ENCODE data around the gene CIDEB. TPM values are rescaled to one million over a fixed set of nuclear protein-coding genes. Genes with fewer than 3 reads are reported as not detected.
A peak's percentile ranks its signal among the peaks of the same experiment; 100 is the strongest.
"Not testable (repeated sequence)": the region's sequence is repeated elsewhere in the genome, so short reads cannot be mapped to it uniquely, and the experiment has no call there.

Gene CIDEB
- total and polyA plus RNA-seq, 2 of the 13 experiments (the other 11 are each of a cell fraction or from before 2014, with no cell fraction given): 35.8 to 110 TPM

DNA sequence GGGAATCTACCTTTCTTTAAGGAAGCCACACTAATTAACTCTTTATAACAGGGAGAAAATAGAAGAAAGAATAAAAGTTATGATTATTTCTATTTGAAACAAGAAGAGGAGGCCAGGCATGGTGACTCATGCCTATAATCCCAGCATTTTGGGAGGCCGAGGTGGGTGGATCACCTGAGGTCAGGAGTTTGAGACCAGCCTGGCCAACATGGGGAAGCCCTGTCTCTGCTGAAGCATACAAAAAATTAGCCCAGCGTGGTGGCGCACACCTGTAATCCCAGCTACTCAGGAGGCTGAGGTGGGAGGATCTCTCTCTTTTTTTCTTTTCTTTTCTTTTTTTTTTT is 46.7 kb upstream of the CIDEB start:
- ATAC-seq; H3K36me3 ChIP-seq (replicated peaks in 1 of 2; ENCODE audit: control insufficient read depth in 1 of 2, insufficient read depth in 2 of 2, low read length in 2 of 2); H3K4me2 ChIP-seq (ENCODE audit: low read depth, low read length); FAIRE-seq; H3K9ac ChIP-seq (ENCODE audit: insufficient read depth, low read depth, low read length); H3K79me2 ChIP-seq (ENCODE audit: insufficient read depth, low read length); H2AFZ ChIP-seq (ENCODE audit: low read length); BruUV-seq (replicated peaks); H4K20me1 ChIP-seq (ENCODE audit: insufficient read depth, low read length); H3K9me3 ChIP-seq (ENCODE audit: low read length); DNase-seq (ENCODE audit: low spot score); H3K4me3 ChIP-seq (replicated peaks in 1 of 3; ENCODE audit: insufficient read depth in 1 of 3, low read depth in 2 of 3, low read length in 3 of 3); in situ Hi-C loops (cut with HindIII; ENCODE audit: extremely low pct_ligation_motif_present, low pct_unique_long_range_greater_than_20kb); intact Hi-C loops (cut with micrococcal nuclease; ENCODE audit: unreplicated experiment); H3K27ac ChIP-seq (ENCODE audit: extremely low read length, insufficient read depth, low read length): not testable (repeated sequence)
- ChIA-PET CTCF (ENCODE audit: low intra/inter-chr PET ratio, low total read pairs) (interaction anchor here (1.0 kb wide), 1 partner anchor 22 kb away, joined by 3 read pairs; no protein-coding TSS in a partner anchor), POLR2A (interaction anchor here (0.6 kb wide), 1 partner anchor 12 kb away, joined by 3 read pairs; no protein-coding TSS in a partner anchor)
- TF ChIP-seq NR2F1 (CRISPR knock-in tag; IDR thresholded peaks at IDR 0.05): 0 out of 4 replicates have a peak, but pooled peaks of 1 of the 2 experiments have one; percentile 4
- WGBS (ENCODE audit: low lambda C conversion rate): 65% methylated on average over 3 of the region's 3 CpGs
- Histone ChIP-seq H3K27me3 (ENCODE audit: control insufficient read depth in 1 of 2, insufficient read depth in 2 of 2, low read length in 2 of 2) (peaks cover 6 to 14% of the 10 kb centered on the region in 2 experiments; a peak in 2 of 5 replicates), H3K4me1 (ENCODE audit: insufficient read depth, low read length) (peaks cover 10% of the 10 kb centered on the region)

DNA sequence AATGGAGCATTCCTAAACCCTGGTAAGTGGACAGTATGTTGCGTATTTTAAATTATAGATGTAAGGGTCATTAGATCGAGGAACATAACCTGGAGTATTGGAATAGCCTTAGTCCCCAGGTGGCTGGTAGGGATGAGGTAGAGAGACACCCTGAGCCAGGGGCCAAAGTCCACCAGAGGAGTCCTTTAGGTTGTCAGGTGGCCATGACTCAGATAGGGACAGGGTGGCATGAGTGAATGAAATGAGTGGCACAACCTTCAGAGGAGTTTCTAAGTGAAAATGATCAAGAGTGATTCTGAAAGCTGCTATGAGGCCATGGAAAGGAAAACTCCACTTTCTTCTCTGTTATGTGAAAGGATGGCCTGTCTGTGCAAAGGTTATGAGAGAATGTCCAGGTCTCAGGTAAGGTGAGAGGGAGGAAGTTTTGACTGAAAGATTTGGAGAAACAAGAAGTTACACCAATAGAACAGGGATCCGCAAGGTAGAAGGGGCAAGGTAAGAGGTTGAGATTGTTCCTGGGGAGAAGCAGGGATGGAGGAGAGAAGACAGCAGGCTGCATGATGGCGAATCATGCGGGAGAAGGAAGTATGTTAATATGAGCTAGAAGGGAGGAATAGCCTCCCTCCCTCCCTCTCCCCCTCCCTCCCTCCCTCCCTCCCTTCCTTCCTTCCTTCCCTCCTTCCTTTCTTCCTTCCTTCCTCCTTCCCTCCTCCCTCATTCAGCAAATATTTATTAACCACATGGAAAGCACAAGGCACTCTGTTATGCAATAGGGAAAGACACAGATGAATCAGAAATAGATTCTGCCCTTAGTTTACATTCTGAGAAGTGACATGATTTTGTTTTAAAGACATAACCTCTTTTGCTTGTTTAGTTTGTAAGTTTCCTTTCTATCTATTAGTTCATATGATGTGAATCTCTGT is 46.0 kb upstream of the CIDEB start:
- DNase-seq (ENCODE audit: low spot score): peak; percentile 72
- H3K27ac ChIP-seq (ENCODE audit: extremely low read length, insufficient read depth, low read length): no peak overlapping the region
- intact Hi-C loops (cut with micrococcal nuclease; ENCODE audit: unreplicated experiment): no loop called here
- no peaks in the 10 kb centered on the region for H3K36me3 ChIP-seq (replicated peaks in 1 of 2; ENCODE audit: control insufficient read depth in 1 of 2, insufficient read depth in 2 of 2, low read length in 2 of 2)
- BruUV-seq (replicated peaks): no TSS peak
- CTCF ChIA-PET (ENCODE audit: low intra/inter-chr PET ratio, low total read pairs): interaction anchor here (1.0 kb wide), 1 partner anchor 22 kb away, joined by 3 read pairs; no protein-coding TSS in a partner anchor
- H4K20me1 ChIP-seq (ENCODE audit: insufficient read depth, low read length): no peaks in the 10 kb centered on the region
- H3K4me2 ChIP-seq (ENCODE audit: low read depth, low read length): no peak overlapping the region
- peaks cover 6 to 14% of the 10 kb centered on the region in 2 experiments; a peak in 2 of 5 replicates for H3K27me3 ChIP-seq (ENCODE audit: control insufficient read depth in 1 of 2, insufficient read depth in 2 of 2, low read length in 2 of 2)
- POLR2A ChIA-PET: interaction anchor here (0.6 to 1.2 kb wide), 2 partner anchors 13 to 78 kb away, joined by 3 read pairs; no protein-coding TSS in a partner anchor
- ATAC-seq: peak; percentile 75
- peaks cover 10% of the 10 kb centered on the region for H3K4me1 ChIP-seq (ENCODE audit: insufficient read depth, low read length)
- no peak overlapping the region for H3K4me3 ChIP-seq (replicated peaks in 1 of 3; ENCODE audit: insufficient read depth in 1 of 3, low read depth in 2 of 3, low read length in 3 of 3)
- no peak overlapping the region for H2AFZ ChIP-seq (ENCODE audit: low read length)
- no peak overlapping the region for H3K9ac ChIP-seq (ENCODE audit: insufficient read depth, low read depth, low read length)
- WGBS (ENCODE audit: low lambda C conversion rate): 59% methylated on average over 5 of the region's 5 CpGs
- no peaks in the 10 kb centered on the region for H3K9me3 ChIP-seq (ENCODE audit: low read length)
- peak; percentile 8 for FAIRE-seq
- in situ Hi-C loops (cut with HindIII; ENCODE audit: extremely low pct_ligation_motif_present, low pct_unique_long_range_greater_than_20kb): no loop called here
- no peaks in the 10 kb centered on the region for H3K79me2 ChIP-seq (ENCODE audit: insufficient read depth, low read length)
- TF ChIP-seq, protein P1, sequence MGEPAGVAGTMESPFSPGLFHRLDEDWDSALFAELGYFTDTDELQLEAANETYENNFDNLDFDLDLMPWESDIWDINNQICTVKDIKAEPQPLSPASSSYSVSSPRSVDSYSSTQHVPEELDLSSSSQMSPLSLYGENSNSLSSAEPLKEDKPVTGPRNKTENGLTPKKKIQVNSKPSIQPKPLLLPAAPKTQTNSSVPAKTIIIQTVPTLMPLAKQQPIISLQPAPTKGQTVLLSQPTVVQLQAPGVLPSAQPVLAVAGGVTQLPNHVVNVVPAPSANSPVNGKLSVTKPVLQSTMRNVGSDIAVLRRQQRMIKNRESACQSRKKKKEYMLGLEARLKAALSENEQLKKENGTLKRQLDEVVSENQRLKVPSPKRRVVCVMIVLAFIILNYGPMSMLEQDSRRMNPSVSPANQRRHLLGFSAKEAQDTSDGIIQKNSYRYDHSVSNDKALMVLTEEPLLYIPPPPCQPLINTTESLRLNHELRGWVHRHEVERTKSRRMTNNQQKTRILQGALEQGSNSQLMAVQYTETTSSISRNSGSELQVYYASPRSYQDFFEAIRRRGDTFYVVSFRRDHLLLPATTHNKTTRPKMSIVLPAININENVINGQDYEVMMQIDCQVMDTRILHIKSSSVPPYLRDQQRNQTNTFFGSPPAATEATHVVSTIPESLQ (CRISPR knock-in tag; conservative IDR thresholded peaks at IDR 0.05): no peak
- TF ChIP-seq, protein P2, sequence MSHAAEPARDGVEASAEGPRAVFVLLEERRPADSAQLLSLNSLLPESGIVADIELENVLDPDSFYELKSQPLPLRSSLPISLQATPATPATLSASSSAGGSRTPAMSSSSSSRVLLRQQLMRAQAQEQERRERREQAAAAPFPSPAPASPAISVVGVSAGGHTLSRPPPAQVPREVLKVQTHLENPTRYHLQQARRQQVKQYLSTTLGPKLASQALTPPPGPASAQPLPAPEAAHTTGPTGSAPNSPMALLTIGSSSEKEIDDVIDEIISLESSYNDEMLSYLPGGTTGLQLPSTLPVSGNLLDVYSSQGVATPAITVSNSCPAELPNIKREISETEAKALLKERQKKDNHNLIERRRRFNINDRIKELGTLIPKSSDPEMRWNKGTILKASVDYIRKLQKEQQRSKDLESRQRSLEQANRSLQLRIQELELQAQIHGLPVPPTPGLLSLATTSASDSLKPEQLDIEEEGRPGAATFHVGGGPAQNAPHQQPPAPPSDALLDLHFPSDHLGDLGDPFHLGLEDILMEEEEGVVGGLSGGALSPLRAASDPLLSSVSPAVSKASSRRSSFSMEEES (CRISPR knock-in tag; IDR thresholded peaks at IDR 0.05): peak; percentile 67; the same call in 1 of the 2 replicates
- TF ChIP-seq ARNT2 (CRISPR knock-in tag; IDR thresholded peaks at IDR 0.05; ENCODE audit: low read depth): no peak
- peak; percentile 94 for TF ChIP-seq PCBP2 (optimal IDR thresholded peaks at IDR 0.05; ENCODE audit: low read depth, low read length, poor library complexity, severe bottlenecking)
- TF ChIP-seq, protein P3, sequence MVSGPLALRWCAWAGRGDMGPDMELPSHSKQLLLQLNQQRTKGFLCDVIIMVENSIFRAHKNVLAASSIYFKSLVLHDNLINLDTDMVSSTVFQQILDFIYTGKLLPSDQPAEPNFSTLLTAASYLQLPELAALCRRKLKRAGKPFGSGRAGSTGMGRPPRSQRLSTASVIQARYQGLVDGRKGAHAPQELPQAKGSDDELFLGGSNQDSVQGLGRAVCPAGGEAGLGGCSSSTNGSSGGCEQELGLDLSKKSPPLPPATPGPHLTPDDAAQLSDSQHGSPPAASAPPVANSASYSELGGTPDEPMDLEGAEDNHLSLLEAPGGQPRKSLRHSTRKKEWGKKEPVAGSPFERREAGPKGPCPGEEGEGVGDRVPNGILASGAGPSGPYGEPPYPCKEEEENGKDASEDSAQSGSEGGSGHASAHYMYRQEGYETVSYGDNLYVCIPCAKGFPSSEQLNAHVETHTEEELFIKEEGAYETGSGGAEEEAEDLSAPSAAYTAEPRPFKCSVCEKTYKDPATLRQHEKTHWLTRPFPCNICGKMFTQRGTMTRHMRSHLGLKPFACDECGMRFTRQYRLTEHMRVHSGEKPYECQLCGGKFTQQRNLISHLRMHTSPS (CRISPR knock-in tag; IDR thresholded peaks at IDR 0.05; ENCODE audit: low read depth): peak; percentile 84; the same call in 1 of the 2 replicates
- no peak for TF ChIP-seq ZNF10 (CRISPR knock-in tag; IDR thresholded peaks at IDR 0.05; ENCODE audit: borderline replicate concordance, low read depth)
- no peak for TF ChIP-seq MAFK (conservative IDR thresholded peaks at IDR 0.05 in 1 of 2, IDR thresholded peaks at IDR 0.05 in 1 of 2; ENCODE audit: low read length in 2 of 2)
- TF ChIP-seq RARG (CRISPR knock-in tag; IDR thresholded peaks at IDR 0.05; ENCODE audit: low read depth): no peak
- 0 out of 2 replicates have a peak, but pooled peaks have one; percentile 28 for TF ChIP-seq GATAD2A (CRISPR knock-in tag; IDR thresholded peaks at IDR 0.05)

Measured in HepG2 (cell line).